Hypothalamus (tissue), 51 donors: ENCODE measurements around the gene LRMDA.

ENCODE experiments used
- DNase-seq, 51 donors: peaks; one replicate each; lab custom pipeline; 2025; lab: John Stamatoyannopoulos, UW

LRMDA gene

GRCh38 chr10:76251841-76252671, 820.6 kb downstream of the LRMDA start:
- no peak for DNase-seq

DNA sequence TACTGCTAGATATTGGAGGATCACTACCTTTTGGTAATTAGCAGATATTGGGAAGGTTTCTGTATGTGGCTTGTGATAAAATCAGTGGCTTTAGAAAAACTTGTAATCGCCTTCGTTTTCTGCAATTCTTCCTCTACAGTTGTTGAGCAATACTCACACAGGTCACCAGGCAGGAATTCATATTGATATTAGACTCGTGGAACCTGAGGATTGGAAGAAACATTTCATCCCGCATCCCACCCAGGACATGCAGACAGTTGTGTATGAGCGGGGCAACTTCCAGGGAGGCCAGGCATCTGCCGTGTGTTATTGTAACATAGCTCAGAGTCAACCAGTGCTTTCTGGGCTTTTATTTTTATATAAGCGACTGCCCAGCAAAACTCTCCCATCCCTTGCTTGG, 821.3 kb downstream of the LRMDA start:
- no peak for DNase-seq

DNA sequence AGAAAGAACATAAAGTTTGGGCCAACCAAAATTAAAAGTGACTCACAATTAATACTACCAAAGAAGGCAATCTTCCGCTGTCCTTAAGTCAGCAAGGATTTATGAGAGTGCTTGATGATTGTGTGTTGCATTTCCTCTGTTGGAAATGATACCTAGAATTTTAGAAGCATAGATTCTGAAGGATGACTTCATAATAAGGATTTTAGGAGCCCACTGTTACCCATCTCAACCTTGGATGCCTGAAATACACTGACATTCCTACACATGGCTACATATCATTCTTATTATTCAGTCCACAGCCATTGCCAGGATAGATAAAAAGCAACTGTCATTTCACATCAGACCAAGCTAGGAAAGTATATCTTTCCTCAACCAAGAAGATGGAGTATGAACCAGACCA, 823.8 kb downstream of the LRMDA start:
- DNase-seq: no peak

GRCh38 chr10:76257816-76258215, 826.4 kb downstream of the LRMDA start:
- no peak for DNase-seq

- no peak for DNase-seq
Measured at GRCh38 chr10:76265441-76266113, 834.2 kb downstream of the LRMDA start.

GRCh38 chr10:76268530-76268929, 837.1 kb downstream of the LRMDA start:
- DNase-seq: no peak

DNA sequence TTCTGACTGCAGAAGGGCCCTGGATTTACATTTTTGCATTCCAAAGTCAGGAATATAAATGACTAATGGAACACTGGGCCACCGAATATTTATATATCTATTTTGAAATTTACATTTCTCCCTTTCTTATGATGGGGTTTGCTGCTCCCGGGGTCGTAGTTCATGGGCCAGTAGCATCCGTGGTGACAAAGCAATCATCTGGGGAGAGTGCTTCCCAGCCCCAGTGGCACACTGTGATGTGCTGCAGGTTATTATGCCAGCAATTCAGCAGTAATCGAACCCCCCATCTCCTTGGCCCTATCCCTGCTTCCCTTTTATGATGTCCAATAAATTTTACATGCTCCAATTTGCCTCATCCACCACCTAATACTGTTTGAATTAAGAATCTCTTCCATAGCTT, 837.5 kb downstream of the LRMDA start:
- no peak for DNase-seq

DNA sequence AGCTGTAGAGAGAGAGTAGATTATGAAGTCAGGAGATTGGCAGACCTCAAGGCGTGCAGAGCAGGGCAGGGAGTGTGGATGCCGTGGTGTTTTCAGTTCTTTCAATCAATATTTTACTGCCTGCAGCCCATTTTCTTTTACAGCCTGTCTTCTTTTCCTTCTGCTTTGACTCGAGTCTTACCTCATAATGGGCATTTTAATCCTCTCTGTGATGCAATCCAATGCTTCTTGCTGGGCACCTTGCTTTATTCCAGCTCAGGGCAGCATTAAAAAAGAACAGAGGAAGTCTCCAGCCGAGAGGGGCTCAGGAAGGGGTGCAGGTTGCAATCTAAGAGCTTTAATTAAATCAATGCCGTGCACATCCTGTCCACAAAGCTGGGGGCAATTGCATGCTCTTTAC, 839.0 kb downstream of the LRMDA start:
- DNase-seq: no peak

DNA sequence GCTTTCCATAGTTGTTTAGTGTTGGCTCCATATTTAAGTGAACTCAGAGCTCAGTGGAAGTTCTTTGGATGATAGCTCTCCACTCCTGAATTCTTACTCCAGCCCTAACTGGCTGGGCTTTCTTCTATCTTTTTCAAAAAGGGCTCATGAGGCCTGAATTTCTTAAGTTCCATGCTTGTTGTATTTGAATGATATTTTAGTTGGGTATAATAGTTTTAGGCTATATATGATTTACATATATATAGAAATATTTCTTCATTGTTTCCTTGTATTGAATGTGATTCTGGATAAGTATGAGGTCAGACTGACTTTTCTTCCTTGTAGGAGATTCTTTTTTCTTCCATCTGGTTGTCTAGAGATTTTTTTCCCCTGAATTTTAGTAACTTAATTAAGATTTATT, 843.5 kb downstream of the LRMDA start:
- DNase-seq: no peak

- DNase-seq: no peak
Measured at GRCh38 chr10:76278811-76279460, 847.5 kb downstream of the LRMDA start.

DNA sequence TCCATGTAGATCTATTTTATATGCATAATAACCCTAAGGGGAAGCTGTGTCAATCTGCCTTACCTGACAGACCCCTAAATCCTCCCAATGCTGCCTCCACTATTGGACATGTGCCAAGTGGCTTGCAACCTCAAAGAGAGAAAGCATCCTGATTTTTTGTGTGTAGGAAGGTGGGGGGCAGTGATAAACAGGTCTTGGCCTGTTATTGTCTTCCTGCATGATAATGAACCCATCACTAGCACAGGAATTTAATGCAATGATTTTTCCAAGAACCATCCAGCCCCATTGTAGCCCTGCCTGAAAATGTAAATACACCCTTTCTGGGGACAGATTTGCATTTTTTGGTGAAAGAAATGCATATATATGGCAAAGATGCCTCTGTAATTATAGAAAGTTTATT, 850.2 kb downstream of the LRMDA start:
- DNase-seq: no peak

DNA sequence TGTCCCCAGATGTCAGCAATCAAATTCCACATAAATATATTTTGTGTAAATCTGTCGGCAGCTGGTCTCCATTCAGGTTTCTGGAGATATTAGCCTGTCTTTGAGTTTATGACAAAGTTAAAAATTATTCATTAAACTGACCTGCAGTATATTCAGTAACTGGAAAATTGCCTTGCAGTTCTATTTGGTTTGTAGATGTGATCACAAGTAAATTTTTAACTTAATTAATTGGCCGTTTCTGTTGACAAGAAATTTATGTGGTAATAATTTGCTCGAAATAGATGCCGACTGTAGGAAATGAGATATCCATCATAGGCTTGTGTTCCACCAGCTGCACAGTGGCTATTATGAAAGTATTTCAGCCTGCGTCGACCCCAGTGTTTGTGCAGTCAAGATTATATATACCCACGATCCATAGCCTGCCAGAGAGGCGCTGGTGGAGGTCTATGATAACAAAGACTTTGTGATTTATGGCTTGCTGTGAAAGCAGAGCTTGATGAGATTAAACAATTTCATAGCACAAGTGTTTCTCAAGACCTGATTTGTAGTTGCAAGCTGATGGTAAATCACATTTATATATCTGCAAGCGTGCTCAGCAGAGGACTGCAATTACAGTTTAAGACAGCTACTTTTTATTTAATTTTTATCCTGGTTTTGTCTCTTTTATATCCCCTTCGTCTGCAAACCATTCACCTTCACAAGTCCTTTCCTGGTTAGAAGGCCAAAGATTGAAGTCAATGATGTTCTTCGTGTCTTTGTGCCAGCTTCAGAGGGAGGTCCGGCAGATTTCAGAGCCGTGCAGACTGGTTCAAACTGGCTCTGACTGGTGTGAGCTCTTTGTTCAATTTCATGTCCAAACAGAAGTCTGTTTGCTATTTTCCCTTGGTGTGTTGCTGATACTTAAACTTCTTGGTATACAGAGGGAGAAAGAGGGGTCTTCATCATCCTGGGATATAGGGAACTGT, 850.9 kb downstream of the LRMDA start:
- DNase-seq: no peak

- no peak for DNase-seq
Measured at GRCh38 chr10:76284351-76284750, 852.9 kb downstream of the LRMDA start.

GRCh38 chr10:76285012-76285411, 853.6 kb downstream of the LRMDA start:
- DNase-seq: no peak

GRCh38 chr10:76285515-76285914, 854.1 kb downstream of the LRMDA start:
- DNase-seq: no peak

DNA sequence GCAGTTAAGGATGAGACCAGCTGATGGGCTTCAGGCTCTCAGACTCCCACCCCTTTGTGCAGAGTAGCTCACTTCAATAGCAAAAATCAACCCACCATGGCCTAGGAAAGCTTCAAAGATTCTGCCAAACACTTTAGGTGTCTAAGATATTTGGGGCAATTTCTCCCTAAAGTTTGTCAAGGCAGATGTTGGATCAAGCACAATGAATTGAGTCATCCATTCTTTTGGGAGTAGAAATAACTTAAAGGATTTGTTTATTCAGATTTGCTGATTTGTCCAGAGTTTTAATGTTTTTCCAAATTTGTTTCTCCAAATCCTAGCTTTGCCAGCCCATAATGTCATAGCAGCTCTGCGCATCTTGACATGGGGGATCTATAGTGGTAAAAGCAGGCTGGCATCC, 855.1 kb downstream of the LRMDA start:
- DNase-seq: no peak

GRCh38 chr10:76287856-76288255, 856.4 kb downstream of the LRMDA start:
- DNase-seq: no peak

GRCh38 chr10:76291175-76291574, 859.8 kb downstream of the LRMDA start:
- DNase-seq: no peak

DNA sequence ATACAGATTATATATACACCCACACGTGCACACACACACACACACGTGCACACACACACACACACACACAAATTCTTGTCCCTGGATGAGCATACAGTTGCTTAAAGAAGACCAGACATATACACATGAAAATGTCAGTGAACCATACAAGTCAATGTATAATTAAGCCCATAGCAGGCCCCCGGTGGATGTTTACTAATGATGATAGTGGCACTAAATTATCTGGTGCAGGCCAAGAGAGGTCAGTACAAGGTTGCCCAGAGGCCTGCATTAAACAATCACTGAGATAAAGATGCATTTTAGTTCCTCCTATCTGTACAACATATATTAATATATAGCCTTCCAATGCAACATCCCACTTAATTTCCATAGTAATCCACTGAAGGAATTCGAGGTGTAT, 860.5 kb downstream of the LRMDA start:
- no peak for DNase-seq

DNA sequence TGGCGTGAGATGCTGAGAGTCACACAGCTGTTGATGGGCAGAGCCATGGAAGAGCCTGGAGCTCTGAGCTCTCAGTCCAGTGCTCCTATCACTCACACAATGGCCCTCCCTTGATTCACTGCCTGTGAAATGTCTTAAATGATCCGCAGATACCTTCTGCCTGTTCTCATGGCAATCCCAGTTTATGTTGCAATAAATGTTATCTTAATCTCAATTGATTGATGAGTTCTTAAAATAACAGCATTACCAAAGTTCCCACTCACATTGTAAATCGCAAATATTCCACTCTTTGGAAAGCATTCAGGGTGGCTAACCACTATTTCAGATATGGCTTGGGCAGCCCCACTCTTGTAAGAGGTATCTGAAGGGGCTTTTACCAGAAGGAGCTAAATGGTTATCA, 865.5 kb downstream of the LRMDA start:
- DNase-seq: no peak

- no peak for DNase-seq
Measured at GRCh38 chr10:76297358-76297757, 865.9 kb downstream of the LRMDA start.
